Measurements from ENCODE around the gene SPATA16.
"Not testable (repeated sequence)": the region's sequence is repeated elsewhere in the genome, so short reads cannot be mapped to it uniquely, and the experiment has no call there.

The SPATA16 gene

GRCh38 chr3:173140986-173141385, at the start of gene SPATA16:
Gene SPATA16 (minus strand): TSS chr3:173141235. CDS start chr3:173117731, 23,504 bp downstream.
- Histone ChIP-seq H3K27ac (ENCODE audit: low read length) (no peak within 1 kb of the TSS), H3K9me3 (ENCODE audit: control insufficient read depth in 2 of 2, low read length in 2 of 2) (no peaks in the 10 kb centered on the region), H3K9ac (ENCODE audit: low read length in 2 of 2) (no peak within 1 kb of the TSS), H3K36me3 (ENCODE audit: control insufficient read depth in 2 of 2, insufficient read depth in 2 of 2, low read length in 2 of 2) (no peaks in the 10 kb centered on the region), H3K27me3 (ENCODE audit: control insufficient read depth in 1 of 2, insufficient read depth in 2 of 2, low read length in 2 of 2) (no peaks in the 10 kb centered on the region), H3K4me1 (ENCODE audit: control insufficient read depth, insufficient read depth, low read length) (no peaks in the 10 kb centered on the region), H3K4me3 (ENCODE audit: low read length in 2 of 2) (no peak within 1 kb of the TSS)

GRCh38 chr3:173183022-173183421, 42.0 kb upstream of the SPATA16 start:
- H3K27me3 ChIP-seq (ENCODE audit: control insufficient read depth in 1 of 2, insufficient read depth in 2 of 2, low read length in 2 of 2); H3K9ac ChIP-seq (ENCODE audit: low read length in 2 of 2); H3K9me3 ChIP-seq (ENCODE audit: control insufficient read depth in 2 of 2, low read length in 2 of 2); H3K4me3 ChIP-seq (ENCODE audit: low read length in 2 of 2); H3K27ac ChIP-seq (ENCODE audit: low read length); H3K4me1 ChIP-seq (ENCODE audit: control insufficient read depth, insufficient read depth, low read length); H3K36me3 ChIP-seq (ENCODE audit: control insufficient read depth in 2 of 2, insufficient read depth in 2 of 2, low read length in 2 of 2): not testable (repeated sequence)

- Histone ChIP-seq H3K4me1 (ENCODE audit: control insufficient read depth, insufficient read depth, low read length) (no peaks in the 10 kb centered on the region), H3K27me3 (ENCODE audit: control insufficient read depth in 1 of 2, insufficient read depth in 2 of 2, low read length in 2 of 2) (no peaks in the 10 kb centered on the region), H3K9me3 (ENCODE audit: control insufficient read depth in 2 of 2, low read length in 2 of 2) (no peaks in the 10 kb centered on the region), H3K36me3 (ENCODE audit: control insufficient read depth in 2 of 2, insufficient read depth in 2 of 2, low read length in 2 of 2) (no peaks in the 10 kb centered on the region), H3K4me3 (ENCODE audit: low read length in 2 of 2) (no peak overlapping the region), H3K9ac (ENCODE audit: low read length in 2 of 2) (no peak overlapping the region), H3K27ac (ENCODE audit: low read length) (no peak overlapping the region)
Measured at GRCh38 chr3:173173652-173174051, 32.6 kb upstream of the SPATA16 start.

- not testable (repeated sequence) for H3K9me3 ChIP-seq (ENCODE audit: control insufficient read depth in 2 of 2, low read length in 2 of 2); H3K36me3 ChIP-seq (ENCODE audit: control insufficient read depth in 2 of 2, insufficient read depth in 2 of 2, low read length in 2 of 2); H3K4me3 ChIP-seq (ENCODE audit: low read length in 2 of 2); H3K27ac ChIP-seq (ENCODE audit: low read length); H3K4me1 ChIP-seq (ENCODE audit: control insufficient read depth, insufficient read depth, low read length); H3K9ac ChIP-seq (ENCODE audit: low read length in 2 of 2); H3K27me3 ChIP-seq (ENCODE audit: control insufficient read depth in 1 of 2, insufficient read depth in 2 of 2, low read length in 2 of 2)
Measured at GRCh38 chr3:173159139-173159538, 18.1 kb upstream of the SPATA16 start.

- not testable (repeated sequence) for H3K9me3 ChIP-seq (ENCODE audit: control insufficient read depth in 2 of 2, low read length in 2 of 2); H3K27ac ChIP-seq (ENCODE audit: low read length); H3K27me3 ChIP-seq (ENCODE audit: control insufficient read depth in 1 of 2, insufficient read depth in 2 of 2, low read length in 2 of 2); H3K36me3 ChIP-seq (ENCODE audit: control insufficient read depth in 2 of 2, insufficient read depth in 2 of 2, low read length in 2 of 2); H3K9ac ChIP-seq (ENCODE audit: low read length in 2 of 2); H3K4me1 ChIP-seq (ENCODE audit: control insufficient read depth, insufficient read depth, low read length); H3K4me3 ChIP-seq (ENCODE audit: low read length in 2 of 2)
Measured at GRCh38 chr3:173156533-173156932, 15.5 kb upstream of the SPATA16 start.

GRCh38 chr3:173153631-173154030, 12.6 kb upstream of the SPATA16 start:
- Histone ChIP-seq H3K4me1 (ENCODE audit: control insufficient read depth, insufficient read depth, low read length) (no peaks in the 10 kb centered on the region), H3K4me3 (ENCODE audit: low read length in 2 of 2) (no peak overlapping the region), H3K27me3 (ENCODE audit: control insufficient read depth in 1 of 2, insufficient read depth in 2 of 2, low read length in 2 of 2) (no peaks in the 10 kb centered on the region), H3K27ac (ENCODE audit: low read length) (no peak overlapping the region), H3K9ac (ENCODE audit: low read length in 2 of 2) (no peak overlapping the region), H3K9me3 (ENCODE audit: control insufficient read depth in 2 of 2, low read length in 2 of 2) (no peaks in the 10 kb centered on the region), H3K36me3 (ENCODE audit: control insufficient read depth in 2 of 2, insufficient read depth in 2 of 2, low read length in 2 of 2) (no peaks in the 10 kb centered on the region)

GRCh38 chr3:173139420-173139819, 1.6 kb downstream of the SPATA16 start:
- no peak overlapping the region for H3K27ac ChIP-seq (ENCODE audit: low read length)
- no peaks in the 10 kb centered on the region for H3K27me3 ChIP-seq (ENCODE audit: control insufficient read depth in 1 of 2, insufficient read depth in 2 of 2, low read length in 2 of 2)
- H3K36me3 ChIP-seq (ENCODE audit: control insufficient read depth in 2 of 2, insufficient read depth in 2 of 2, low read length in 2 of 2), result no peaks in the 10 kb centered on the region
- H3K9me3 ChIP-seq (ENCODE audit: control insufficient read depth in 2 of 2, low read length in 2 of 2), result no peaks in the 10 kb centered on the region
- H3K4me1 ChIP-seq (ENCODE audit: control insufficient read depth, insufficient read depth, low read length), result no peaks in the 10 kb centered on the region
- H3K9ac ChIP-seq (ENCODE audit: low read length in 2 of 2), result no peak overlapping the region
- no peak overlapping the region for H3K4me3 ChIP-seq (ENCODE audit: low read length in 2 of 2)

- H3K36me3 ChIP-seq (ENCODE audit: control insufficient read depth in 2 of 2, insufficient read depth in 2 of 2, low read length in 2 of 2), result no peaks in the 10 kb centered on the region
- no peaks in the 10 kb centered on the region for H3K27me3 ChIP-seq (ENCODE audit: control insufficient read depth in 1 of 2, insufficient read depth in 2 of 2, low read length in 2 of 2)
- no peak overlapping the region for H3K27ac ChIP-seq (ENCODE audit: low read length)
- no peaks in the 10 kb centered on the region for H3K4me1 ChIP-seq (ENCODE audit: control insufficient read depth, insufficient read depth, low read length)
- H3K4me3 ChIP-seq (ENCODE audit: low read length in 2 of 2), result no peak overlapping the region
- no peaks in the 10 kb centered on the region for H3K9me3 ChIP-seq (ENCODE audit: control insufficient read depth in 2 of 2, low read length in 2 of 2)
- no peak overlapping the region for H3K9ac ChIP-seq (ENCODE audit: low read length in 2 of 2)
Measured at GRCh38 chr3:173138026-173138425, 3.0 kb downstream of the SPATA16 start.

GRCh38 chr3:173135059-173135458, 6.0 kb downstream of the SPATA16 start:
- Histone ChIP-seq H3K4me3 (ENCODE audit: low read length in 2 of 2) (no peak overlapping the region), H3K27me3 (ENCODE audit: control insufficient read depth in 1 of 2, insufficient read depth in 2 of 2, low read length in 2 of 2) (no peaks in the 10 kb centered on the region), H3K9me3 (ENCODE audit: control insufficient read depth in 2 of 2, low read length in 2 of 2) (no peaks in the 10 kb centered on the region), H3K36me3 (ENCODE audit: control insufficient read depth in 2 of 2, insufficient read depth in 2 of 2, low read length in 2 of 2) (no peaks in the 10 kb centered on the region), H3K9ac (ENCODE audit: low read length in 2 of 2) (no peak overlapping the region), H3K27ac (ENCODE audit: low read length) (no peak overlapping the region), H3K4me1 (ENCODE audit: control insufficient read depth, insufficient read depth, low read length) (no peaks in the 10 kb centered on the region)

GRCh38 chr3:173128633-173129032, 12.4 kb downstream of the SPATA16 start:
- no peaks in the 10 kb centered on the region for H3K27me3 ChIP-seq (ENCODE audit: control insufficient read depth in 1 of 2, insufficient read depth in 2 of 2, low read length in 2 of 2)
- no peak overlapping the region for H3K4me3 ChIP-seq (ENCODE audit: low read length in 2 of 2)
- no peak overlapping the region for H3K27ac ChIP-seq (ENCODE audit: low read length)
- H3K9me3 ChIP-seq (ENCODE audit: control insufficient read depth in 2 of 2, low read length in 2 of 2), result no peaks in the 10 kb centered on the region
- no peaks in the 10 kb centered on the region for H3K36me3 ChIP-seq (ENCODE audit: control insufficient read depth in 2 of 2, insufficient read depth in 2 of 2, low read length in 2 of 2)
- H3K9ac ChIP-seq (ENCODE audit: low read length in 2 of 2), result no peak overlapping the region
- H3K4me1 ChIP-seq (ENCODE audit: control insufficient read depth, insufficient read depth, low read length), result no peaks in the 10 kb centered on the region

GRCh38 chr3:173111321-173111720, 29.7 kb downstream of the SPATA16 start:
- Histone ChIP-seq H3K4me1 (ENCODE audit: control insufficient read depth, insufficient read depth, low read length) (no peaks in the 10 kb centered on the region), H3K9ac (ENCODE audit: low read length in 2 of 2) (no peak overlapping the region), H3K27me3 (ENCODE audit: control insufficient read depth in 1 of 2, insufficient read depth in 2 of 2, low read length in 2 of 2) (no peaks in the 10 kb centered on the region), H3K36me3 (ENCODE audit: control insufficient read depth in 2 of 2, insufficient read depth in 2 of 2, low read length in 2 of 2) (no peaks in the 10 kb centered on the region), H3K4me3 (ENCODE audit: low read length in 2 of 2) (no peak overlapping the region), H3K9me3 (ENCODE audit: control insufficient read depth in 2 of 2, low read length in 2 of 2) (no peaks in the 10 kb centered on the region), H3K27ac (ENCODE audit: low read length) (no peak overlapping the region)

GRCh38 chr3:173109143-173109542, 31.9 kb downstream of the SPATA16 start:
- H3K36me3 ChIP-seq (ENCODE audit: control insufficient read depth in 2 of 2, insufficient read depth in 2 of 2, low read length in 2 of 2), result no peaks in the 10 kb centered on the region
- no peaks in the 10 kb centered on the region for H3K4me1 ChIP-seq (ENCODE audit: control insufficient read depth, insufficient read depth, low read length)
- no peak overlapping the region for H3K27ac ChIP-seq (ENCODE audit: low read length)

More at GRCh38 chr3:173109143-173109542, 31.9 kb downstream of the SPATA16 start:
- Histone ChIP-seq H3K9me3 (ENCODE audit: control insufficient read depth in 2 of 2, low read length in 2 of 2) (no peaks in the 10 kb centered on the region), H3K4me3 (ENCODE audit: low read length in 2 of 2) (no peak overlapping the region), H3K27me3 (ENCODE audit: control insufficient read depth in 1 of 2, insufficient read depth in 2 of 2, low read length in 2 of 2) (no peaks in the 10 kb centered on the region), H3K9ac (ENCODE audit: low read length in 2 of 2) (no peak overlapping the region)
